HG02763 (cell line): ENCODE measurements around the gene MAST3.
A peak's percentile ranks its signal among the peaks of the same experiment; 100 is the strongest.

ENCODE experiments used
- ATAC-seq: cut with Tn5 transposase; IDR thresholded peaks from one replicate; pipeline ENCODE4 v1.9.1; 2021; ENCODE audit warnings: mild to moderate bottlenecking, moderate library complexity; ENCODE audit not compliant: unreplicated experiment

The MAST3 gene

DNA sequence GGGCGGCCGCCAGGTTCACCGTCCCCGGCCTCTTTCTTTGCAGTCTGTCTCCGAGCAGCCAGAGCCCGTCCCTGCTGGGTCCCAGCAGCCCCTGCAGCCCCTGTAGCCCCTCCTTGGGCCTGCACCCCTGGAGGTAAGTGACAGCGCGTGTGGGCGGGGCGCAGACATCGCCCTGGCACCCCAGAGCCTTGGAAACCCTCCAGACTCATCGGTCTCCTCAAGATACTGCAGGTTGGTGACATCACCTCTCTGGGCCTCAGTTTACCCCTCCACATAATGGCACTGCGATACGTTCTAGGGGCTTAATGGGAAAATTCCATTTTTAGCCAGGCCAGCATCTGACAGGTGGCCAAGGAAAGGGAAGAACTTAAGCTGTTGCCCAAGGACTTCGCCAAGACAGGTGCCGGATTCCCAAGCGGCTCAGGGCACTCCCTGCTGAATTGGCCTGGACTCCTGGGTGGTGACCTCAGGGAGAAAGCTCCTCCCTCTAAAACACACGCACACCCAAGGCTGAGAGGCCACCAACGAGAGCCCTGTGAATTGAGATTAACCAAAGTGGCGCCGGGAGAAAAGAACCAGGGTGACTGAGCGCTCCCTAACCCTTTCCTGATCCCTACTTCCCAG, 13.1 kb downstream of the MAST3 start:
- no peak for ATAC-seq

DNA sequence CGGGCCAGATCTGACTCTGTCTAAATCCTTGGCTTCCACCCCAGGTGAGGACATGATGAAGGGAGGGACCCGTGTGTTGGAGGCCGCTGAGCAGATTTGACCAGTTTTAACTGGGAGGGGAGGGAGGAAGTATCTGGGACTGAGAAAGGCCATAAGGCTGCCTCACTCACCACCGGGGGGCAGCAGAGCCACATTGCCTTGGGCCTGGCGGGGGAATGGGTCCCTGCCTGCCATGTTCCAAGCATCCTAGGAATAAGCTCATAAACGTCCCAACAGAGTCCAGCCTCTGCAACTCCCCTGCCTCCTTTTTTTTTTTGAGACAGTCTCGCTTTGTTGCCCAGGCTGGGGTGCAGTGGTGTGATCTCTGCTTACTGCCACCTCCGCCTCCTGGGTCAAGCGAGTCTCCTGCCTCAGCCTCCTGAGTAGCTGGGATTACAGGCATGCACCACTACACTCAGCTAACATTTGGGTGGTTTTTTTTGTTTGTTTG, 15.5 kb downstream of the MAST3 start:
- no peak for ATAC-seq

DNA sequence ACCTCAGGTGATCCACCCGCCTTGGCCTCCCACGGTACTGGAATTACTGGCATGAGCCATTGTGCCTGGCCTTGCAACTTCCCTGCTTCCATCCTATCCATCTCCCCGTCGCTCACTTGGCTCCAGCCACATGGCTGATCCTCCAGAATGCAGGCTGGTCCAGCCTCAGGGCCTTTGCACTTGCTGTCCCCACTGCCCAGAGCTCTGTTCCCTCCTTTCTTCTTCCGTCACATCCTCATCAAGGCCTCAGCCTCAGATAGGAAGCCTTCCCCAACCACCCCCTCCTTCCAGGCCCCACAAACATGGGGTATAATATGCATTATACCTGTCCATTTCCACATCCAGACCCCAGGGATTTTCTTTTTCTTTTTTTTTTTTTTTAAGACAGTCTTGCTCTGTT, 16.2 kb downstream of the MAST3 start:
- ATAC-seq = no peak

DNA sequence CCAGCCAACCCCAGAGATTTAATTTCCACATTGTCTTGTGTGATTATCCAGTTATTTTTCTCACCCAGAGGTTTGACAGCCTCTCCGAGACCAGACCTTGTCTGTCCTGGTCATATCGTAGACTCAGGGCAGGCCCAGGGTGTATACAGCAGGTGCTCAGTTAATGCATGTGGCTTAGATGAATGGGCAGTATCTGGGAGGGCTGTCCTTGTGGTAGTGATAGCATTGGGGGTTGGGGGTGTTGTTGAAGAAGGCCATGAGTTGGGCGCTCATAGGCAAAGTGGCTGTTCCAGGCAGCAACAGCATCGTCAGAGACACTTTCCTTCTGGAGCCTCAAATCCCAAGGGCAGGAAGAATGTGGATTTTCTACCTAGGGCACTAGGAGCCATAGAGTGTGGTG, 16.9 kb downstream of the MAST3 start:
- ATAC-seq = no peak

DNA sequence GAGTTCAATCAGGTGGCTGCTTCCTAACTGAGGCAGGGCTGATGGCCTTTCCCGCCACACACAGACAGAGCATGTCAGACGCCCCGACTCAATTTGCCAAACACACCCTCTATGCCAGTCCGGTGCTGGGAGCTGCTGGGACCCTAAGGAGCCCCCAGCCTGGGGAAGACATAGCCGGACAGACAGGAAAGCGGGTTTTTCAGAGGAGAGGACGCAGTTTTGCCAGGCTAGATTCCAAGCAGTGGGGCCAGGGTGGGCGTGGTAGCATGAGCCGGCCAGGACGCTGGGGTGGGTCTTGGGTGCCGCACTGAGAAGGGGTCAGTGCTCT, 19.8 kb downstream of the MAST3 start:
- no peak for ATAC-seq

DNA sequence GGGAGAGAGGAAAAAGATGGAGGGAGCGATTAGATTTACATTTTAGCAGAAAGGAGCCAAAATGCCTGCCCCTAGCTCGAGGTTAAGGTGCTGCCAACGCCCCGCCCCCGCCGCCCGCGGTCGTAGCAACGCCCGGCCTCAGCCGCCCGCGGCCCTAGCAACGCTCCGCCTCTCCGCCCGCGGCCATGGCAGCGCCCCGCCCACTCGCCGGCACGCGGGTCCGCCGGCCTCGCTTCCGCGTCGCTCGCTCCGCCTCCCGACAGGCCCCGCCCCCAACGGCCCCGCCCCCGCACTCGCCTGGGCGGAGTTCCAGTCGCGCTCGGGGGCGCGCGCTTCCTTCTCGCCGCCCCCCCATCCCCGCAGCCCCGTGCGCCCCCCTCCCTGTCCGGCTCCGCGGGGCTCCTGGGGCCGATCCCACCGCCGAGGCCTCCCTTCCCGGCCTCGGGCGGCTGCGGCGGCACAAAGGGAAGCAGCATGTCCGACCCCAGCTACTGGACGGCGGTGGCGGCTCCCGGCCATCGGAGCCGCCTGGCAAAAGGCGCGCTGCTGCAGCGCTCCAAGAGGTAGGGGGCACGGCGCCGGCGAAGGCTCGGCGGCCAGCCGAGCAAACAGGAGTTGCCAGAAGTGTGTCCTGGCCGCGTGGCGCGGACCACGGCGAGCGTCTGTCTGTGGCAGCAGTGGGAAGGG, 20.3 kb downstream of the MAST3 start:
- ATAC-seq = peak; percentile 84

DNA sequence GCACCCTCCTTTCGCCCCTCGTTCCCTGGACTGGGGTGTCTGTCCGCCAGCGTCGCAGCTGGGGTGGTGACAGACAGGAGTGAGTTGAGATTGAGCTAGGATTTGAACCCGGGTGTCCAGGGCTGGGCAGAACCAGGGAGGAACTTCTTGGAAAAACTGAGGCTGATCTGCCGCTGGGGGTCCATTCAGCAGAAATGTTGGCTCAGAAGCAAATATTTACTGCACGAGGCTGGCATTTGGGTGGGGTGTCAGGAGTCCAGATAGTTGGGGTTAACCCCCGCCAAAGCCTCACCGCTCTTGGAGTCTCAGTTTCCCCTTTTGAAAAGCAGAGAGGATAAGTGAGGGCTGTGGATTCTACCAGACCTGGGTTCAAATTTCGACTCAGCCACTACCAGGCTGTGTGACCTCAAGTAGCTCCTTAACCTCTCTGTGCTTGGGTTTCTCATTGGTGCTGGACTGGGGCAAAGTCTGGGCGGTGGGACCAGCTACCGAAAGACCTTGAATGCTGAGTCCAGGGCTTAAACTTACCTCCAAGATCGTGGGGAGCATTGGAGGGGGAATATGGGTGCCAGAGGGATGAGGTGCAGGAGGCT, 20.9 kb downstream of the MAST3 start:
- no peak for ATAC-seq

DNA sequence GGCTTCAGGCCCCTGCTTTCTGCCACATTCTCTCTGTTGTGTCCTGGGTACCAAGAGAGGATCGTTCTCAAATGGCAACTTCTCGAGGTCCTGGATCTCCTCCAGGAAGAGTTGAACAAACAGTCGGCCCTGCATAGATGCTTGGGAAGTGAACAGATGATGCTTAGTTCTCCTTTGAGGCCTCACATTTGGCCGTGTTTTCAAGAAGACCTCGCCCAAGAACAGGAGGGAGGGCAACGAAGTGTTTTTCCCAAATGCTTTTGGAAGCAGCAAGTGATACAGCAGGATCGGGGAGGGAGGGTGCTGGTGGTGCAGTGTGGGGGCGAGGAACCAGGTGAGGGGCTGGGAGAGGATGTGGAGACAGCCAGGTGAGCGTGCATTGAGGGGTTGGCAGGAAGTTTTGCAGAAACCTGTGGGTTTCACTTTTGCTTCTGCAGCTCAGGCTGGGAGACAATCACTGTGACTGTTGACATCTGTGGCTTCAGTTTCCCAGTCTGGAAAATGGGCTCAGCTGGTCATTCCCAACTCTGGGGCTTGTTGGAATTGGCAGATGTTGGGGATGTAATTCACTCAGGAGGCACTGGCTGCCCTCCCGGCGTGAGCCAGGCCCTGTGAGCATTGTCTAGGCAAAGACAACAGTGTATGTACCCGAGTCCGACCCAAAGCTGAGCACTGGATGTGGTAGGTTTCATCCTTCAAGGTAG, 21.6 kb downstream of the MAST3 start:
- ATAC-seq = no peak

DNA sequence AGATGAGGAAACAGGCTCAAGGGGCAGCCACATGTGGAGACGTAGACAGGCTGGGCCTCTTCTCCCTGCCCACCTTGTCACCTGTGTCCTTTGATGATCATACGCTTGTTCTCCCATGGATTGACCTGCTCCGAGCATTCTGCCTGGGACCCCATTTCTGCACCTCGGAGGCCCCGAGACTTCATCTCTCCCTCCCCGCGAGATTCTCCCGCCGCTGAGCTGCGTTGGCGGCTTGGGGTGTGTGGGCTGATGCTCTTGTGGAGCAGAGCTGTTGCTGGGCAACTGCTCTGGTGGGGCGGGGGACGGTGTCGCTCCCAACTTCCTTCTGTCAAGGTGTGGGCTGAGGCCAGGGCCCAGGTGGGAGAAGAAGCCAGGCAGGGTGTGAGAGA, 22.1 kb downstream of the MAST3 start:
- no peak for ATAC-seq

DNA sequence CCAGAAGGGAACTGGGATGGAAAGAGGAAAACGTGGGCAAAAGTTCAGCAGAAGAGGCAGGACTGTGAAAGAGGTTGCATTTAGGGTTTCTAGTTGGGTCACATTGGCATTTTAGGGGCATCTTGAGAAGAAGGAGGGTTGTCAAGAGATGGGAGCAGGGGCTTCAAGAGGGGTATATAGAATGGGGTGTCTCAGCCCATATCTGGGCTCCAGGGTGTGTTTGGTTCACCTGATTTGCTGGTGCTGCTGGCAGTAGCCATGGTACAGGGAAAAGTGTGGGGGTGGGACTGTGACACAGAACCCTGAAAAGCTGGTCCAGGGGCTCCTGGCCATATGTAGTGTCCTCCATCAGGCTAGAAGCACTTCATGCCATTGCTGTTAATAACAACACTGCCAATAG, 22.5 kb downstream of the MAST3 start:
- no peak for ATAC-seq

DNA sequence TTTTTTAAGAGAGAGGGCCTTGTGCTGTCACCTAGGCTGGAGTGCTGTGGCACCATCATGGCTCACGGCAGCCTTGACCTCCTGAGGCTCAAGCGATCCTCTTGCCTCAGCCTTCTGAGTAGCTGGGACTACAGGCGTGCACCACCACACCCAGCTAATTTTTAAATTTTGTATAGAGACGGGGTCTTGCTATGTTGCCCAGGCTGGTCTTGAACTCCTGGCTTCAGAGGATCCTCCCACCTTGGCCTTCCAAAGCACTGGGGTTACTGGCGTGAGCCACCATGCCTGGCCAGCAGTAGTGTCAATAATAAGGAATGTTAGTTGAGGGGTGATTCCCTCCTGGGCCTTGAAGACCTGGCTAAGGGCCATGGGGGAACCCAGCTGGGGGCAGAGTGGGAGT, 23.6 kb downstream of the MAST3 start:
- ATAC-seq = no peak

DNA sequence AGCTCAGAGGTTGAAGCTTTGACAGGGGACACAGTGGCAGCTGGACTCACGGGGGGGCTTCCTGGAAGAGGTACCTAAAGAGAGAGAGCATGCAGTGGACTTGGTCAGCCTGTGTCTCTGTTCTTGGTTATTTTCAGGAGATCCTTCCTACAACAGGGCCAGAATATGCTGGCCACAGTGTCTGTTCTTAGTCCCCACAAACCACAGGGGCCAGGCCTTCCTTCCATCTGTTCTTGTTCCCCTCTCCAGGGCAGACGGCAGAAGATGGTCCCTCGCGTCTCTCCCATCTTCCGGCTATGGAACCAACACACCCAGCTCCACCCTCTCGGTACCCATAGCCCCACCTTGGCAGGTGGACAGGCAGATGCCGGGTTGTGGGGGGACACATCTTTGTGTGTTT, 24.8 kb downstream of the MAST3 start:
- no peak for ATAC-seq

DNA sequence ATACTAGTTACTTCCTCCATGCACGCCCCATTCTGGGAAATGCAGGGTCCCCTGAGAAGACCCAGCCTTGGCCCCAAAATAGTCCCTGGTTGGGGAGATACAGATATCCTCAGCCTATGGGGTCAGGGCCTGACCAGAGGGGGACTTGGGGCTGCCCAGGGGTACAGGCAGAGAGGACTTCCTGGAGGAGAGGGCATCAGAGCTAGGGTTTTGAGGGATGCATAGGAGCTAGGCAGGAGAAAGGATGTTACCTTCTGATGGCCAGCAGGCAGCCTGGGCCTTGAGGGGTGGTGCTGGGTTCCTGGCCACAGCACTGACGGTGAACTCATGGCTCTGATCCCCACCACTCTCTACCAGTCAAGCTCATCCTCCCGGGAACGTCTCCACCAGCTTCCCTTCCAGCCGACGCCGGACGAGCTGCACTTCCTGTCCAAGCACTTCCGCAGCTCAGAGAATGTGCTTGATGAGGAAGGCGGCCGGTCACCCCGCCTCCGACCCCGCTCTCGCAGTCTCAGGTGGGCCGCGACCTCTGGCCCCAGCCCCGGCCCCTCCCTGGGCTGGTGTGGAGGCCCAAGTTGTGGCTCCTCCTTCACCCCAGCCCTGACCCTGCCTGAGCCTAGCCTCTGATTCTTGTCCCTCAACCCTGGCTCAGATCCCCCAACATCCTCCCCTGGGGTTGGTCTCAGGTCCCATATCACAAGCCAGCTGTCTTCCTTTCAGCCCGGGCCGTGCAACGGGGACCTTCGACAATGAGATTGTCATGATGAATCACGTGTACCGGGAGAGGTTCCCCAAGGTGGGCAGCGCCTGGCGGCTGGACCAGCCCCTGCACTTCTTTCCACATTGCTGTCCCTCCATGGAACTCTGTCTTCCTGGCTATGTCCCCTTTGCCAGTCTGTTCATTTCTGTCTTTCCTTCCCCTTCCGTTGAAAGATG, 25.6 kb downstream of the MAST3 start:
- no peak for ATAC-seq

DNA sequence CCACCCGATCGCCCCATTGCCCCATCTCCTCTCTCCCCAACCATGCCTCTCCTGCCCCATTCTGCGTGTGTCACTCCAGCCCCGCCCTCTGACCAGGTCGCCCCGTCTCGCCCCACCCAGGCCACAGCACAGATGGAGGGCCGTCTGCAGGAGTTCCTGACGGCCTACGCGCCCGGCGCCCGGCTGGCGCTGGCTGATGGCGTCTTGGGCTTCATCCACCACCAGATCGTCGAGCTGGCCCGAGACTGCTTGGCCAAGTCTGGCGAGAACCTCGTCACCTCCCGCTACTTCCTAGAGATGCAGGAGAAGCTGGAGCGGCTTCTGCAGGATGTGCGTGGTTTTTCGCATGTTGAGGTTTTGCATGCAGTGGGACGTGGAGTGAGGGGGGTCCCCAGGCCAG, 26.2 kb downstream of the MAST3 start:
- no peak for ATAC-seq

DNA sequence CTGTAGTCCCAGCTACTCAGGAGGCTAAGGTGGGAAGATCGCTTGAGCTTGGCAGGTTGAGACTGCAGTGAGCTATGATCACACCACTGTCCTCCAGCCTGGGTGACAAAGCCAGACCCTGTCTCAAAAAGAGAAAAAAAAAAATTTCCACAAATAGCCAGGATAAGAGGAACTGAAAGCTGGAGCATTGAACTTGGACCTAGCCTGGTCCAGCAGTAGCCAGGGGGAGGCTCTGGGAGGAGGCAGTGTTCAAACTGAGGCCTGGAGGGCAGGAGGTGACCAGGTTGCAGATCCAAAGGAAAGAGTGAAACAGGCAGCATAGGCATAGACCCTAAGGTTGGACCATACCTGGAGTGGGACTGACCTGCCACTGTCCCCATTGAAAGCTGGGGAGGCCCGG, 28.5 kb downstream of the MAST3 start:
- no peak for ATAC-seq

DNA sequence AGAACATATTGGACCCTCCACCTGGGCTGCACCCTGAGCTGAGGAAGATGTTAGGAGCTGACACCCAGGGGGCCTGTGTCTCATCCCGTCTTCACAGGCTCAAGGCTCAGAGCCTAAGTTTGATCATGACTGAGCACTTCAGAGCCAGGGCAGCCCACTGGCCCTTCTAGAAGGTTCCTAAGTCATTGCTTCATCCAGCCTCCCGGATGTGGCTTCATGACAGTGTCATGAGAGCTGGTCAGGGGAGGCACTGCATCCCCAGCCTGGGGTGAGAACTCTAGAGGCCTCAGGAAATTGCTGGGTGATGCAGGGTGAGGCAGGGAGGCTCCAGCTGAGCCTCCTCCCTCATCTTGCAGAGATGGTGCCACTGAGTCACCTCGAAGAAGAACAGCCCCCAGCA, 30.5 kb downstream of the MAST3 start:
- ATAC-seq = no peak

DNA sequence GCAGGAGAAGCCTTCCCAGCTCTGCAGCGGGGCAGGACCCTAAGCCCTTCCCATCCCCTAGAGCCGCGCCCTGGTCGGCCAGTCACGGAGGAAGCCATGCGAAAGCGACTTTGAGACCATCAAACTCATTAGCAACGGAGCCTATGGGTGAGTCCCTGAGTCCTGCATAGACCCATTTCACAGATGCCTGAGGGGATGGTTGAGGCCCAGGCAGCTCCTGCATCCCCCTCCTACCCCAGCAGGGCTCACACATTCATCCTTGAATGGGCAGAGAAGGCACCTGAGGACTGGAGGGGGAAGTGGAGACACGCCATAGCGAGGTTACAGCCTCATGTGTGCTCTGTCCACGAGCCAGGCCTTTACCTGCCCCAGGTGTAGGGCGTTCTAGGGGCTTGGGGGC, 31.2 kb downstream of the MAST3 start:
- ATAC-seq = no peak

DNA sequence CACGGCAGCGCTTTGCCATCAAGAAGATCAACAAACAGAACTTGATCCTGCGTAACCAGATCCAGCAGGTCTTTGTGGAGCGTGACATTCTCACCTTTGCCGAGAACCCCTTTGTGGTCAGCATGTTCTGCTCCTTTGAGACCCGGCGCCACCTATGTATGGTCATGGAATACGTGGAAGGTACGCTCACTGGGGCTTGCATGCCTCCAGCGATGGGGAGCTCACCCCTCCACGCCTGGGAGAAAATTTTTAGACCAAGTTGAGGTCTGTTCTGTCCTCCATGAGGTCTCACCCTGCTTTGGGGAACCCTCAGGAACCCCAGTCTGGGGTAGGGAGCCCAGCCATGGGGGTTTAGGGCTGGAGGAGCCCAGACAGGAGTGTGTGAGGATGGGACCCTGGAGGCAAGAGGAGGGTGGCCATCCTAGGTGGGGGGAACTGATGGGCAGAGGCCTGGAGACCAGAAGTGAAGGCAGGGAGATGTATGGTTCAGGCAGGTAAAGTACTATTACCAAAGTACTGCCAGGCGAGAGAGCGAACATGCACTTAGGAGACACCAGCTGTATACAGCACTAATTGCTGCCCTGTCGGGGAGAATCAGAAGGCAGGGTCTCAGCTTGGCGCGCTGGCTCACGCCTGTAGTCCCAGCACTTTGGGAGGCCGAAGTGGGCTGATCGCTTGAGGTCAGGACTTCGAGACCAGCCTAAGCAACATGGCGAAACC, 33.1 kb downstream of the MAST3 start:
- ATAC-seq = no peak

DNA sequence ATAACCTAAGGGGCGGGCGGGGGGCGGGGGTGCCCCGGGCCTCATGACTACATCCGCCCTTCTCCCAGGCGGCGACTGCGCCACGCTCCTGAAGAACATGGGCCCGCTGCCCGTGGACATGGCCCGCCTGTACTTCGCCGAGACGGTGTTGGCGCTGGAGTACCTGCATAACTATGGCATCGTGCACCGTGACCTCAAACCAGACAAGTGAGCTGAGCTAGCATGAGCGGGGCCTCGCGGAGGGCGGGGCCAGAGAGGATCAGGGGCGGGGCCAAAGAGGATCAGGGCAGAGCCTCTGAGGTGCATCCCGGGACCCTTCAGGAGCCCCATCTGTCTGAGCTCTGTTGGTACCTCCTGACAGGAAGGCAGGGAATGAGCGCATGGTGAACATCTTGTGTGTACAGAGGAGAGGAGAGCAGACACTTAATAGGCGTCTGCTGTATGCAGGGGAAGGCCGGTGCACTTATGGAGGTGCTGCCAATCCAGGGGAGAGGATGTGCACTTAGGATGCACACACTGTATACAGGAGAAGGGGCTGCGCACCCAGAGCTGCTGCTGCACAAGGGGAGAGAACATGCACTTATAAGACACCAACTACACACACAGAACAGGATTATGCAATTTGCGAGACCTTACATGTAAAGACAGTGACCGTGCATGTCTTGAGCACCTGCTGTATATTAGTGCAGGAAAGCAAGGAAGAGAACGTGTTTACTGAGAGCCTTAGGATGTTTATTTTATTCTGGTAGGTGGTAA, 34.4 kb downstream of the MAST3 start:
- no peak for ATAC-seq
